Prostate gland (tissue), 2 donors: ENCODE data around the gene EME2. TPM values are rescaled to one million over a fixed set of nuclear protein-coding genes. Genes with fewer than 3 reads are reported as not detected.
"Not testable (repeated sequence)": the region's sequence is repeated elsewhere in the genome, so short reads cannot be mapped to it uniquely, and the experiment has no call there.

ENCODE experiments used
- DNase-seq: peaks from one replicate; pipeline ENCODE4 v3.0.0-alpha.2; 2019; ENCODE audit warnings: low spot score
- H3K27ac ChIP-seq, 2 donors: fragments of 200-600 bp; sonication (generic); 2 replicates each; pipeline ENCODE4 v1.5.1; 2017 to 2019
- H3K27me3 ChIP-seq: fragments of 200-600 bp; sonication (generic); replicated peaks from 2 replicates; pipeline ENCODE4 v1.5.1; 2019; ENCODE audit not compliant: insufficient read depth
- H3K36me3 ChIP-seq, 2 donors: fragments of 200-600 bp; sonication (generic); 1 replicate in 1 of 2; 2 replicates in 1 of 2; pipeline versions ENCODE4 v1.5.1 to v1.8.1; 2017 to 2019
- H3K4me1 ChIP-seq: fragments of 200-600 bp; sonication (generic); replicated peaks from 2 replicates; pipeline ENCODE4 v1.5.1; 2019
- H3K4me3 ChIP-seq, 2 donors: fragments of 200-600 bp; sonication (generic); 2 replicates each; pipeline ENCODE4 v1.5.1; 2017 to 2019
- H3K9me3 ChIP-seq: fragments of 200-600 bp; sonication (generic); 2 replicates; pipeline ENCODE4 v1.5.1; 2017
- POLR2A ChIP-seq: fragments of 450-650 bp; IDR thresholded peaks from one replicate; pipeline ENCODE4 v1.6.1; 2016; ENCODE audit warnings: antibody characterized with exemption, mild to moderate bottlenecking
- POLR2AphosphoS5 ChIP-seq: sonication (generic); formaldehyde crosslinking; IDR thresholded peaks from one replicate; pipeline ENCODE4 v1.6.1; 2017; ENCODE audit warnings: antibody characterized with exemption
- WGBS: methylation state at CpG from one replicate; pipeline ENCODE4 v1.1.5; 2018; 5-methylcytosine and 5-hydroxymethylcytosine counted together
- intact Hi-C: fragments of 100-400 bp; cut with DNase I; formaldehyde crosslinking; loops from one replicate; pipeline ENCODE4 v1.14.2; 2022
- total RNA-seq, 2 donors: library from RNA; depleted of rRNA; stranded (reverse); fragments of >200 nt; gene quantifications; one replicate each; pipeline ENCODE4 v1.1.0, GENCODE V29; 2016
- TF ChIP-seq, protein P1 (sequence below), 4 experiments: fragments of 200-600 bp in 2 of 4; fragments of 450-650 bp in 2 of 4; sonication (generic) in 2 of 4; IDR thresholded peaks; 1 replicate in 3 of 4; 2 replicates in 1 of 4; pipeline ENCODE4 v1.5.1; 2016 to 2019; ENCODE audit warnings: antibody characterized with exemption in 4 of 4, mild to moderate bottlenecking in 2 of 4, moderate library complexity in 2 of 4

Gene EME2
- total RNA-seq, 2 donors from 2014 or later: 18.3 to 53.9 TPM

- Histone ChIP-seq H3K9me3 (no peaks in the 10 kb centered on the region), H3K27me3 (no peaks in the 10 kb centered on the region), H3K4me3 (no peak overlapping the region), H3K36me3 (no peaks in the 10 kb centered on the region), H3K4me1 (no peaks in the 10 kb centered on the region), H3K27ac (no peak overlapping the region)
- 33% methylated on average over 17 of the region's 18 CpGs for WGBS
- DNase-seq: no peak
- intact Hi-C loops: no loop called here
- TF ChIP-seq POLR2A: no peak
- TF ChIP-seq, protein P1, sequence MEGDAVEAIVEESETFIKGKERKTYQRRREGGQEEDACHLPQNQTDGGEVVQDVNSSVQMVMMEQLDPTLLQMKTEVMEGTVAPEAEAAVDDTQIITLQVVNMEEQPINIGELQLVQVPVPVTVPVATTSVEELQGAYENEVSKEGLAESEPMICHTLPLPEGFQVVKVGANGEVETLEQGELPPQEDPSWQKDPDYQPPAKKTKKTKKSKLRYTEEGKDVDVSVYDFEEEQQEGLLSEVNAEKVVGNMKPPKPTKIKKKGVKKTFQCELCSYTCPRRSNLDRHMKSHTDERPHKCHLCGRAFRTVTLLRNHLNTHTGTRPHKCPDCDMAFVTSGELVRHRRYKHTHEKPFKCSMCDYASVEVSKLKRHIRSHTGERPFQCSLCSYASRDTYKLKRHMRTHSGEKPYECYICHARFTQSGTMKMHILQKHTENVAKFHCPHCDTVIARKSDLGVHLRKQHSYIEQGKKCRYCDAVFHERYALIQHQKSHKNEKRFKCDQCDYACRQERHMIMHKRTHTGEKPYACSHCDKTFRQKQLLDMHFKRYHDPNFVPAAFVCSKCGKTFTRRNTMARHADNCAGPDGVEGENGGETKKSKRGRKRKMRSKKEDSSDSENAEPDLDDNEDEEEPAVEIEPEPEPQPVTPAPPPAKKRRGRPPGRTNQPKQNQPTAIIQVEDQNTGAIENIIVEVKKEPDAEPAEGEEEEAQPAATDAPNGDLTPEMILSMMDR (IDR thresholded peaks at IDR 0.05): no peak
- no peak for TF ChIP-seq POLR2AphosphoS5
These were observed 21.7 kb downstream of the EME2 start for GRCh38 chr16:1794221-1794871.

GRCh38 chr16:1794908-1795666, 22.5 kb downstream of the EME2 start:
- Histone ChIP-seq H3K9me3 (no peaks in the 10 kb centered on the region), H3K4me1 (no peaks in the 10 kb centered on the region), H3K36me3 (no peaks in the 10 kb centered on the region), H3K27me3 (no peaks in the 10 kb centered on the region), H3K4me3 (no peak overlapping the region), H3K27ac (no peak overlapping the region)
- no peak for TF ChIP-seq POLR2A
- TF ChIP-seq, protein P1 (IDR thresholded peaks at IDR 0.05): no peak
- no peak for TF ChIP-seq POLR2AphosphoS5
- intact Hi-C loops: no loop called here
- DNase-seq: peak; percentile 3
- 75% methylated on average over 31 of the region's 32 CpGs for WGBS

DNA sequence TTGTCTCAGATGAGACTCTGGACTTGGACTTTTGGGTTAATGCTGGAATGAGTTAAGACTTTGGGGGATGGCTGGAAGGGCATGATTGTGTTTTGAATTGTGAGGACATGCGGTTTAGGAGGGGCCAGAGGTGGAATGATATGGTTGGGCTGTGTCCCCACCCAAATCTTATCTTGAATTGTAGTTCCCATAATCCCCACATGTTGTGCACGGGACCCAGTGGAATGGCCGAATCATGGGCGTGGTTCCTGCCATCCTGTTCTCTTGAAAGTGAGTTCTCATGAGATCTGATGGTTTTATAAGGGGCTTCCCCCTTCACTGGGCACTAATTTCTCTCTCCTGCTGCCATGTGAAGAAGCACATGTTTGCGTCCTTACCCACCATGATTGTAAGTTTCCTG, 26.7 kb downstream of the EME2 start:
- intact Hi-C loops, H3K4me1 ChIP-seq, H3K27ac ChIP-seq, H3K27me3 ChIP-seq, H3K9me3 ChIP-seq, DNase-seq, H3K36me3 ChIP-seq, H3K4me3 ChIP-seq: not testable (repeated sequence)
- WGBS: 75% methylated on average over 5 of the region's 5 CpGs

- TF ChIP-seq, protein P1 (IDR thresholded peaks at IDR 0.05): no peak
- TF ChIP-seq POLR2AphosphoS5: no peak
- no peak for TF ChIP-seq POLR2A
- Histone ChIP-seq H3K4me1 (no peaks in the 10 kb centered on the region), H3K27ac (no peak overlapping the region), H3K4me3 (no peak overlapping the region), H3K36me3 (no peaks in the 10 kb centered on the region), H3K9me3 (no peaks in the 10 kb centered on the region), H3K27me3 (no peaks in the 10 kb centered on the region)
- DNase-seq: no peak
- WGBS: 81% methylated on average over 10 of the region's 10 CpGs
- intact Hi-C loops: no loop called here
These were observed 28.1 kb downstream of the EME2 start for GRCh38 chr16:1800701-1801100.

DNA sequence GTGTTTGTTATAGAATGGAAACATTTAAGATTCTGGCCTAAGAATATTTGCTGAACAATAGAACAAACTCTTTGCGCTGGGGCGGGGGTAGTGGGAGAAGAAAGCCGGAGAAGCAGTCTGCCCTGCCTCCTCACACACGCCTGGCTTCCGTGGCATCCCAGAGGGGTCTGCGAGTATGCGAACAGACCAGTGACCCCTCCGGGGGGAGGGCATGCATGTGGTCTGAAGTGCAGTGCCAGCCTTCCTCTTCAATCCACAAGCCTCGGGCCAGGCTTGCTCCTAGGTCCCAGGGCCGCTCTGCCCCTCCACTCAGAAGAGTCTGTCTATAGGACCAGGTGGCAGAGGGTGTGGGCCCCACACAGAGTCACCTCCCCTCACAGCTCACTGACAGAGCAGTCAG, 35.0 kb downstream of the EME2 start:
- H3K27ac ChIP-seq: no peak overlapping the region
- intact Hi-C loops: no loop called here
- 83% methylated on average over 10 of the region's 10 CpGs for WGBS
- no peak for TF ChIP-seq POLR2AphosphoS5
- TF ChIP-seq, protein P1 (IDR thresholded peaks at IDR 0.05): no peak
- no peak for TF ChIP-seq POLR2A
- H3K4me1 ChIP-seq: no peaks in the 10 kb centered on the region
- no peaks in the 10 kb centered on the region for H3K36me3 ChIP-seq
- DNase-seq: no peak
- no peaks in the 10 kb centered on the region for H3K9me3 ChIP-seq
- H3K4me3 ChIP-seq: no peak overlapping the region
- no peaks in the 10 kb centered on the region for H3K27me3 ChIP-seq
